ENCODE data around the gene BMP3.
A peak's percentile ranks its signal among the peaks of the same experiment; 100 is the strongest.

Gene BMP3

DNA sequence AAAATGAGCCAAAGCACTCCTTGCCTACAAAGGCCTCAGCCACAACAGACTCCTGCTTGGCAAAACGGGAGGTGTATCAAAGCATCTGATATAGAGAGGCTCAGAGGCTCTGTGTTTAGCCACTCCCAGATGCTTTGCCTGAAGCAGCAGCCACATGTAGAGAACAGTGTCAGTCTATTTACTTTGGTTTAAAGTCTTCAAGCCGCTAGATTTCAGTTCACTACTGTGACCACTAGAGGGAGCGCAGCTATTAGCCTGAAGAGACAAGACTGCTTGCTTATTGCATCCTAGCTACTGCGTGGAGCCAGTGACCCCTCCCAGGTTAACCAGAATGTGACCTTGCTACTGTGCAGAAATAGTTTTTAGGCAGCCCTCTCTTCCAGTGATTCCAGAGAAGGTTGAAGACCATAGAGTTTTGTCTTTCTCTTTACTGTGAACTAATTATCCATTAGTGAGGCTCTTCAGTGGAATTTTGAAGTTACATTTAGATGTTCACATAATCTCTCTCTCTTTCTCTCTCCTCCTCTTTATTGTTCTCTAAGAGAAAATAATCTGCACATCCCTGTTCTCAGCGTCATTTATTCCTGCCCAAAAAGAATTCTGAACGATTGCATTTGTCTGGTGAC, 39.3 kb downstream of the BMP3 start:
- no peak for TF ChIP-seq ZFX (IDR thresholded peaks at IDR 0.05)
- TF ChIP-seq, protein P1, sequence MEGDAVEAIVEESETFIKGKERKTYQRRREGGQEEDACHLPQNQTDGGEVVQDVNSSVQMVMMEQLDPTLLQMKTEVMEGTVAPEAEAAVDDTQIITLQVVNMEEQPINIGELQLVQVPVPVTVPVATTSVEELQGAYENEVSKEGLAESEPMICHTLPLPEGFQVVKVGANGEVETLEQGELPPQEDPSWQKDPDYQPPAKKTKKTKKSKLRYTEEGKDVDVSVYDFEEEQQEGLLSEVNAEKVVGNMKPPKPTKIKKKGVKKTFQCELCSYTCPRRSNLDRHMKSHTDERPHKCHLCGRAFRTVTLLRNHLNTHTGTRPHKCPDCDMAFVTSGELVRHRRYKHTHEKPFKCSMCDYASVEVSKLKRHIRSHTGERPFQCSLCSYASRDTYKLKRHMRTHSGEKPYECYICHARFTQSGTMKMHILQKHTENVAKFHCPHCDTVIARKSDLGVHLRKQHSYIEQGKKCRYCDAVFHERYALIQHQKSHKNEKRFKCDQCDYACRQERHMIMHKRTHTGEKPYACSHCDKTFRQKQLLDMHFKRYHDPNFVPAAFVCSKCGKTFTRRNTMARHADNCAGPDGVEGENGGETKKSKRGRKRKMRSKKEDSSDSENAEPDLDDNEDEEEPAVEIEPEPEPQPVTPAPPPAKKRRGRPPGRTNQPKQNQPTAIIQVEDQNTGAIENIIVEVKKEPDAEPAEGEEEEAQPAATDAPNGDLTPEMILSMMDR (conservative IDR thresholded peaks at IDR 0.05), result peak; percentile 85

DNA sequence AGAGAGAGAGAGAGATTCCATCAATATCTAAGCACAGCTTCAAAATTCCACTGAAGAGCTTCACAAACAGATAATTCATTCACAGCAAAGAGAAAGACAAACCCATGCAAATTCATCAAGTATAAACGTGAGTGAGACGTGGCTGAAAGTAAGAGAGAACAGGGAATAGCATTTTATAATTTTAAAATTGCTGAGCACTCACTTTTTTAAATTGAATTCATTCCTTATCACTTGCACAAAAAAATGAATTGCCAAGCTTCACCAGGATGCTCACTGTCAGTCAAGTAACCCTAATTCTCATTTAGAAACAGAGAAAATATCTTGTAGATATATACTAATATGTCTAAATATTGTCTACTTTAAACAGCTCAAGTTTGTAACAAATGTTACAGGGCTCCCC, 40.5 kb downstream of the BMP3 start:
- H3K27ac ChIP-seq, result no peak overlapping the region
- no peak for TF ChIP-seq ZFX (IDR thresholded peaks at IDR 0.05)
- TF ChIP-seq, protein P1 (conservative IDR thresholded peaks at IDR 0.05), result no peak

More for the DNA sequence above, 39.3 kb downstream of the BMP3 start:
- no peak overlapping the region for H3K27ac ChIP-seq

DNA sequence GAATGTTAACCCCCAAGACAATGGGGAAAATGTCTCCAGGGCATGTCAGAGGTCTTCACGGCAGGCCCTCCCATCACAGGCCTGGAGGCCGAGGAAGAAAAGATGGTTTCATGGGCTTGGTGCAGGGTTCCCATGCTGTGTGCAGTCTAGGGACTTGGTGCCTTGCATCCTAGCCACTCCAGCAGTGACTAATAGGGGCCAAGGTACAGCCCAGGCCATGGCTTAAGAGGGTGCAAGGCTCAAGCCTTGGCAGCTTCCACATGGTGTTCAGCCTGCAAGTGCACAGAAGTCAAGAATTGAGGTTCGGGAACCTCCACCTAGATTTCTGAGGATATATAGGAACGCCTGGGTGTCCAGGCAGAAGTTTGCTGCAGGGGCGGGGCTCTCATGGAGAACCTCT, 50.6 kb downstream of the BMP3 start:
- TF ChIP-seq, protein P1 (conservative IDR thresholded peaks at IDR 0.05), result no peak
- no peak for TF ChIP-seq ZFX (IDR thresholded peaks at IDR 0.05)
- H3K27ac ChIP-seq, result no peak overlapping the region

DNA sequence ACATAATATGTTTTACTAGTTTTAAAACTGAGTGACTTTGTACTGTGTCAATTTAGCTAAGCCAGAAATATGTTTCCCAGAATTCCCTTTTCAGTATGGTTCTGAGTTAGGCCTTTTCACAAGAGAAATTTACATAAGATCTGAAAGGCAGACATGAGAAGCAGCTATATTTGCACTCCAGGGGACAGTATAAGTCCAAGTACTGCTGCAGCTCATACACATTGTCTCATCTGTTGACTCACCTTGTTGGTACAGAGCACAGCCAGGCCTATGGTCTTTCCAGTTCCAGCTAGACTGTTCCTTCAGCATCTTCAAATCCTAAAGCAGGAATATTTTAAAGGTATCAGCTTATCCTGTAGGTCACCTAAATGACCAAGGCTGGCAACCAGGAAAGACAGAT, 53.5 kb downstream of the BMP3 start:
- no peak overlapping the region for H3K27ac ChIP-seq
- TF ChIP-seq, protein P1 (conservative IDR thresholded peaks at IDR 0.05), result peak; percentile 26
- TF ChIP-seq ZFX (IDR thresholded peaks at IDR 0.05), result no peak

DNA sequence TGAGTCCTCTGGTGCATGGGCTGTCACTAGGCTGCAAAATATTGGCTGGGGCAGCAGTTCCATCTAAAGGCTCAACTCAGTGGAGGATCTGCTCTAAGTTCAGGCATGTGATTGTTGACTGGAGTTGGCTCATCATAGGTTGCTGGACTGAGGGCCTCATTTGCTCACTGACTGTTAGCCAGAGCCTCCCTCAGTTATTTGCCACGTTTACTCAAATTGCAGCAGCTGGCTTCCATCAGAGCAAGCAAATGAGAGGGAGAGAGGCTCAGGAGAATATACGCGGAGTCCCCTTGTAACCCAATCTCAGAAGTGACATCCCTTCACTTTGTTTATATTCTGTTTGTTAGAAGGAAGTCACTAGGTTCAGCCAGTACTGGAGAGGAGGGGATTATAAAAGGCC, 54.1 kb downstream of the BMP3 start:
- no peak overlapping the region for H3K27ac ChIP-seq
- no peak for TF ChIP-seq ZFX (IDR thresholded peaks at IDR 0.05)
- TF ChIP-seq, protein P1 (conservative IDR thresholded peaks at IDR 0.05), result no peak

DNA sequence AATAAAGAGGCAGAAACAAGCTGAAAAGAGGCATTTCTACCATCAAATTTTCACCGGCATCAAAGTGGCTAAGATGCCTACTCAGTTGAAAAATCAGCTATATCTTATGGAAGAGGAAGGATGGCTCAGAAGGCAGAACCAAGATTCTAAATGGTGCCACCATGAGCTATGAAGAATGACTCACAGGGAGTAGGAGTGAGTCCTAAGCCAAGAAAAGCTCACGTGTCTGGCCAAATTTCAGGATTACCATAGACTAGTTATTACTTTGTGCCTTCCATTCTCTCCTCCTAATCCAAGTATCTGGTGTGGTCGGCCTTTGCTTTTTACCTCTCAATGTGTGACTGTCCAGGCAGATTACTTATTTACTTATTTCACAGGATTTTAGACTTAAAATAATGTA, 54.8 kb downstream of the BMP3 start:
- TF ChIP-seq ZFX (IDR thresholded peaks at IDR 0.05), result no peak
- TF ChIP-seq, protein P1 (conservative IDR thresholded peaks at IDR 0.05), result no peak
- H3K27ac ChIP-seq, result no peak overlapping the region

DNA sequence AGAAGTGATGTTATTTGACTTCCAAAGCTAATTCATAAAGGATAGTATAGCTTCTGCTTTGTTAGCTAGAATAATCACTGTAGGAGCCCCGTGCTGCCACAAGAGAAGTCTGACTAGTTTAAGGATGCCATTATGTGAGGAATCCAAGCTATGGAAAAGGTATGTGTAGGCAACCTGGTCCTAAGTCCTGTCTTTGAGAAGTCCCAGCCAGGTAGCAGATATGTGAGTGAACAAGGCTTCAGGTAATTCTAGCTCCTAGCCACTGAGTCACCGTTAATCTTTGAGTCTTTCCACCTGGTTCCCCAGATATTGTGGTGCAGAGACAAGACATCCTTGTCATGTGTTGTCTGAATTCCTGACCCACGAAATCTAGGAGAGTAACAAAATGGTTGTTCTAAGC, 55.5 kb downstream of the BMP3 start:
- TF ChIP-seq, protein P1 (conservative IDR thresholded peaks at IDR 0.05), result no peak
- no peak for TF ChIP-seq ZFX (IDR thresholded peaks at IDR 0.05)
- no peak overlapping the region for H3K27ac ChIP-seq

Measured in C4-2B (cell line).